Measurements from ENCODE around the gene TYSND1.
A peak's percentile ranks its signal among the peaks of the same experiment; 100 is the strongest.
"Not testable (repeated sequence)": the region's sequence is repeated elsewhere in the genome, so short reads cannot be mapped to it uniquely, and the experiment has no call there.

Gene TYSND1

DNA sequence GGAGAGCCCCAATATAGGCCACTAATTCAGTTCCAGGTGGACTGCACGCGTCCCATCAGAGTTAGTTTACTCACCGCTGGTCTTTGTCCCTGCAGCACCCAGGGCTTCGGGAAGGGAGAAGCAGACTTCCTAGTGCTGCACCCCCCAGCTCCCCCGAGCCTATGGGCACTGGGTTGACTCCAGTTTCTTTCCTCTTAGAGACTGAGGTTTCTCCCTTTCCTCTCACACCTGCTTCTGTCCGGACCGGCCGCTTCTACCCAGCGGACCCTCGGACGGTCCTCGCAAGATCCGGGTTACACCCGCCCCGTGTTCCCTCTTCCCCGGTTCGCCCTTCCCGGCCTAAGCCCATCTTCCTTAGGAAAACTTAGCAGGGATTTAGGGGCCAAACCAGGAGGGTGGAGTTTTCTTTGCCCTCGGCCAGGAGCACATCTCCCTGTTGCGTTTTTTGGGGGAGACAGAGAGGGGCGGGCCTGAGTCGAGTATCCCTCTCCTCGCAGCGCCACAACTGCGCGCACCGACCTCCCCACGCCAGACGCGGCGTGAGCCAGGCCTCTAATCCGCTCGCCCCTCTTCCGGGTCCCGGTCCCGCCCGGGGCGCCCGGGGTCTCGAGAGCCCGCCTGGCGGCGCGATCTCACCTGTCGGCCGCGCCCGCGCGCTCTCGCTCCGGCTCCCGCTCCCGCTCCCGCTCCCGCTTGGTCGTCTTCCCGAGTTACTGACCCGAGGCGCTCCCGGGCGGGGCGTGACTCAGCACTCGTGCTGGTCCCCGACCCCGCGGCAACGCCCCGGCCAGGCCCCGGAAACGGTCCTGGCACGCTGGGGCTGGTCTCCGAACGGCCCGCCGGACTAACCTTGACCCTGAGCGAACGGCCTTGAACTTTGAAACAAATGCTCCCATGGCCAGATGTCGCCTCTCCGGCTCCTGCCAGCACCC is 14.1 kb downstream of the TYSND1 start, which contains the start of gene AIFM2:
Gene AIFM2 (minus strand): TSS at position 728 of the 932 bp plus-strand sequence. CDS start 8,741 bp downstream, outside the sequence.
- peak; percentile 83 for DNase-seq

DNA sequence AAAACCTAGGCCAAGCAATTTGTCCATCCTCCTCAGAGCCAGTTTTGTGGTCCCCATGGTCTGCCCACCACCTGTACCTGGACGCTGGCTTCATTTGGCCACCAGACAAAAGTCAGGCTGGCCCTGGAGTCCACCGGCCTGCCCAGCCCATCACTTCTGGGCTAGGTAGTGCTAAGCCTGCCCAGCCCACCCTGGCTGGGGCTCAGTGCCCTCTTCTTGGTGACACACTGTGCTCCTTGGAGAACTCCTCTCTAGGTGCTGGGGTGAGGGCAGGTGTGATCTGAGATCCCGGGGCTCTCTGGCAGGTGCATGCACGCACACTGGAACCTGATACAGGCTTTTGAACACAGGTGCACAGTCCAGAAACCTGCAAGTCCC is 15.0 kb downstream of the TYSND1 start:
- no peak for DNase-seq

DNA sequence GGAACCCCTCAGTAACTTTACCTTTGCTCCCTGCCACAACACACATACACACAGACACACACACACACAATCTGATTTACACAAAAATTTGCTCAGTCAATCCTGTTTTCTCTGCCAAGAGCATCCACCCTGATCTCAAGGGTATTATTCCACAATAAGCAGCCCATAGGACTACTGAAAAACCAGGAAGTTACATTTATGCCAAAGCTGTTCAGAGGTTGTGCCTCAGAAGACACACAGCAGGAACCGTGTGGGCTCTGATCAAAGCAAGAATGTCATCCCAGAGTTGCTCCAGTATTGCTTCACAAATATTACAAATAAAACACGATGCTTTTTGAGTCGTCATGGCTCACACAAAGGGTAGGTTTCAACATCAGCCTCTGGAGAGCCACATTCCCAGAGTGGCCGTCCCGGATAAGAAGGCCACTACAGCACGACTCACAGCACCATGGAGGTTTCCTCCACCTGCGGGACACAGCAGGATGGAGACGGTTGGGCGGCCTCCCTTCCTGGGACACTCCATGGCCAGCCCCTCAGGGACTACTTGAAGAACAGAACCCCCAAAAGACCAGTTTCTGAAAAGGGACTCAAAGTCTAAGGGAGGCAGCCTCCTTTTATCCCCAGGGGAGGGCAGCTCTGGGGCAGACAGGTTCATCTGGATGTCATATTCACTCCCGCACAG is 15.5 kb downstream of the TYSND1 start:
- peak; percentile 38 for DNase-seq

DNA sequence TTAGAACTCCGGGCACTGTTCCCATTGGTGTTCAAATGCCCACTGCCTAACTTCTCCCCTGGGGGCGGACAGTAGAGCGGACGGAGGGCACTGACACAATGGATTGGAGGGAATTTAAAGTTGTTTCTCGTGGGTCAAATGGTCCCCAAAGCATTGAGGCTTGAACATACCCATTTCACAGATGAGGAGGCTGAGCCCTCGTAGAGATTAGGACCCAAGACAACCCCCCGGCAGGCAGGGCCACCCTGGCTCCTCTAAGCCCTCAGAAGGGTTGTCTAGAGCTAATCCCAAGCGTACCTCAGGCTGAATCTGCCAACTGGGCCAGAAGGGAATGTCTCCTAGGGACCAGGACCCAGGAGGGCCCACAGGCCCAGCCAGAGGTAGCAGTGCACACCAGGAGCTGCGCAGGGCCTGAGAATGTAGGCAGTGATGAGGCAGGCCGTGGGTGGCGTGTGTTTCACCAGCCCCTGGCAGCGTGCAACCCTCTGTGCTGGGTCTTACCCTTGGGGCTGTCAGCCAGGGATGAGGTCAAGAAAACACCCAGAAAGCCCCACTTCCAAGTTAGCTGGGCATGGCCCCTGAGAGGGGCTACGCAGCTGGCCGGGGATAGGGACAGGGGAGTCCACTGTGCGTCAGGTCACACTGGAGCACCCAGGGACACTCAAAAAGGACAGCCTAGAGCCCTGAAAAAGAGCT is 19.7 kb downstream of the TYSND1 start:
- DNase-seq = no peak

DNA sequence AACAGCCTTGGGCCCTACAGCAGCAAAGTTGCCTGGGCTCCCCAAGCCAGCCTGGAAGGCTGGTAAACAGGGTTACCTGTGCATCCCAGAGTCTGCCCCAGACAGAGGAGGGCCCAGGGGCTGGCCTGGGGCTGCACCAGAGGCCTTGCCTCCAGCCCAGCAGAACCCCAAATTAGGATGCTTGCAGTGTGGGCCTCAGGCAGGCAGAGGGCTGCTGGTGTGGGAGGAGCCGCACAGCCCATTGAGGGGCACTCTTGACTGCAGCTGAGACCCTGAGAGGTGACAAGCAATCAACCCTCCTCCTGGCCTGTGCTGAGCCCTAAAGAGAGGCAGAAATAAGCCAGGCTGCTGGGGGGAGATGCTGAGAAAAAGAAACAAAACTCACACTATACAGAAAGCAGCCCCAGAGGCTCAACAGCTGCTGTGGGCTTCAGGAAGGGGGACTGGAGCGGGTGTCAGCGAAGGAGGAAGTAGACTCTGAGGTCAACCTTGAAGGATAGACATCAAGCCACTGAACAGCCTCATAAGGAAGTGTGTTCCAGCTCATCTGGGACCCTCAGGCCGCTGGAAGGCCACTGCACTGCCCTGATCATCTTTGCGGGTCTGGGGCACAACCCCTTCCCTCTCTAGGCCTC is 20.5 kb downstream of the TYSND1 start:
- no peak for DNase-seq

DNA sequence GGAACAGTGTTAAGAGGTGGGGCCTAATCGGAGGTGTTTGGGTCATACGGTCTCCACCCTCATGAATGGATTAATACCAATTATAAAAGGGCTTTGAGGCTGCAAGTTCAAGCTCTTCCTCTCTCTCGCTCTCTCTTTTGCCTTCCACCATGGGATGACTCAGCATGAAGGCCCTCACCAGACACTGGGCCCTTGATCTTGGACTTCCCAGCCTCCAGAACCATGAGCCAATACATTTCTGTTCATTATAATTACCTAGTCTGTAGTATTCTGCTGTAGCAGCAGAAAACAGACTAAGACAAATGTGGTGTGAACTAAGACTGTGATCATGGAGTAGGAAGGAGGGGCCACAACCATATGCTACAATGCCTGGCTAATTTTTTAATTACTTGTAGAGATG is 21.6 kb downstream of the TYSND1 start:
- DNase-seq = no peak

DNA sequence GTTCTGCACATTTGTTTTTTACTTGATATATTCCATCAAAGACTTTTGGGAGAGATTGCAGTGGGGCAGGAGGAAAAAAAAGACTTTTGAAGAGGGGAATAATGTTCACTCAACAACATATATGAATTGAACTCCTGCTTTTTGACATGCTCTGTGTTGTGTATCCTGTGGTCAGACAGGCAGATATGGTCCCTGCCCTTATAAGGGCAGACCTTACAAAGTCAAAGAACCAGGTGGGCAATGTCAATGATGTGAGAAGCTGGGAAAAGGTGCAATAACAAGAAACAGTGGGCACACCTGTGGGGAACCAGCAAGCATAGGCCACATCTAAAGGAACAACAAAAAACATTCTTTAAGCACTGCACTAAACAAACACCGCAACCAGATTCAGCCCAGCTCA is 22.1 kb downstream of the TYSND1 start:
- no peak for DNase-seq

DNA sequence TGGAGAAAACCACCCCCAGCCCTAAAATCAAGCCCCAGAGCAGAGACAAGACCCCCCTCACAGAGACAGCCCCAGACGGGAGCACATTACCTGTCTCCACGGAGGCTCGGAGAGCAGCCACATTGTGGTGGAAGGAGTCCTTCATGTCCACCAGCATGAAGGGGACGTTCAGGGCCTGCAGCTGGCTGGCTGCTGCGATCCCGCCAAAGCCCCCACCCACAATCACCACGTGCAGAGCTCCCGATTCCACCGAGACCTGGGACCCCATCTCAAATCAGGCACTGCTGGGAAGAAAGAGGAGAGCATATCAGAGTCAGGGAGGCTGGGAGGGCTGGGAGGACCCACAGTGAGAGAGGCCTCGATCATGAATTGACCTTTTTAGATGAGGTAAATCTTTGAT is 22.7 kb downstream of the TYSND1 start:
- no peak for DNase-seq

DNA sequence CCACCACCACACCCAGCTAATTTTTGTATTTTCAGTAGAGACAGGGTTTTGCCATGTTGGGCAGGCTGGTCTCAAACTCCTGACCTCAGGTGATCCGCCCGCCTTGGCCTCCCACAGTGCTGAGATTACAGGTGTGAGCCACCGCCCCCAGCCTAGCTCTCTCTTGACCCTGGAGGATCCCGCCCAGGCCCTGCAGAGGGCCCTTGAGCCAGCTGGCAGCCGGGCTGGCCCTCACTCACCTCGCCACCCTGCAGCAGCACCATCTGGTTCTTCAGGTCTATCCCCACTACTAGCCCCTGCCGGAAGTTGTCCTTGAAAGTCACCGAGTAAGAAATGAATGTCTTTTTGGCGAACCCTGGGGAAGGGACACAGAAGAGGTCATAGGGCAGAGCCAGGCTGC is 23.3 kb downstream of the TYSND1 start:
- not testable (repeated sequence) for DNase-seq

DNA sequence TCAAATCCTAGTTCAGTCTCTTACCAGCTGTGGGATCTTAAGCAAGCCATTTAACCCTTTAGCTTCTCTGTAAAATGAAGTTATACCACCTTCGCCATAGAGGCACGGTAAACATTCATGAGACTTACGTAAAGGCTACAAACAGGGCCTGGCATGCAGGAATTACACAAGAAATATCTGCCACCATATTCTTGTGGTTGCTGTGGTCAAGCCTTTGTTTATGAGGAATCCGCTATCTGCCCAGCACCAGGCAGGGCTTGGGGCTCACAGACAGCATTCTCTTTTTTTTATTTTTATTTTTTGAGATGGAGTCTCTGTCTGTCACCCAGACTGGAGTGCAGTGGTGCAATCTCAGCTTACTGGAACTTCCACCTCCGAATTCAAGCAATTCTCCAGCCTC is 23.8 kb downstream of the TYSND1 start:
- no peak for DNase-seq

DNA sequence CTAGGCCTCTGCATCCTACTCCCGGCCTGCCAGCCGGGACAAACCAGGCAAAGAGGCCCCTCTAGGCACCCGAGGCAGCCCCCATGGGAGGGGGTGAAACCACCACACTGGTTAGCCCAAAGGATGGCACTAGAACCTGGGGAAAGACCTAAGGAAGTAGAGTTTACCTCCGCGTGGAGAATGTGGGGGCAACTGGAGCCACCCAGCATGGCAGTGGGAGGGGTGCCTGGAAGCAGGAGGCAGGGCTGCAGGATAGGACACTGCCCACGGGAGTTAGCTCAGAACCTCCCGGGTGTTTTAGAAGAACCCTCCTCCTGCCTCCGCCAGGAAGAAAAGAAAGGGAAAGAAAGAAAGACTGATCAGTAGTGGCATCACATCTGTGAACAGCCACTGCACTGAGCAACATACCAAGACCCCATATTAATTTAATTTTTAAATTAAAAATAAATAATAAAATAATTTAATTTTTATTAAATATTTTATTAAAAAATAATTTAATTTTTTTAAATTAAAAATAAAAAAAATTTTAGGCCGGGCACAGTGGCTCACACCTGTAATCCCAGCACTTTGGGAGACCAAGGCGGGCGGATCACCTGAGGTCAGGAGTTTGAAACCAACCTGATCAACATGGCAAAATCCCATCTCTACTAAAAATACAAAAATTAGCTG is 25.1 kb downstream of the TYSND1 start:
- no peak for DNase-seq

DNA sequence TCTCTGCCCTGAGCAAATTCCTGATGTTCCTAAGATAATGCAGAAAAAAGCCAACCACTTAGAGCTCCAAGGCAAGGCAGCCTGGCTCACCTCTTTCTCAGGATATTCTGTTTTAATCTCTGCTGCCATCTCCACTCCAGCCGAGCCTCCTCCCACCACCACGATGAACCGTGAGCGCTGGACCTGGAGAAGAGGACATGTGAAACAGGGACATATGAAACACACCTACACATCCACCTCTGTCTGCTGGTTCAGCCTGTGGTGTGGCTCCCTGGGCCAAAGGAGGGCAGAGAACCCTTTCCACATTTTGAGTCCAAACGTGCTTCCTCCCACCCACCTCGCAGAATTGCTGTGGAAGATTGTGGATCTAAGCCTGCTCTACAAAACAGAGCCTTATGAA is 26.1 kb downstream of the TYSND1 start:
- no peak for DNase-seq

DNA sequence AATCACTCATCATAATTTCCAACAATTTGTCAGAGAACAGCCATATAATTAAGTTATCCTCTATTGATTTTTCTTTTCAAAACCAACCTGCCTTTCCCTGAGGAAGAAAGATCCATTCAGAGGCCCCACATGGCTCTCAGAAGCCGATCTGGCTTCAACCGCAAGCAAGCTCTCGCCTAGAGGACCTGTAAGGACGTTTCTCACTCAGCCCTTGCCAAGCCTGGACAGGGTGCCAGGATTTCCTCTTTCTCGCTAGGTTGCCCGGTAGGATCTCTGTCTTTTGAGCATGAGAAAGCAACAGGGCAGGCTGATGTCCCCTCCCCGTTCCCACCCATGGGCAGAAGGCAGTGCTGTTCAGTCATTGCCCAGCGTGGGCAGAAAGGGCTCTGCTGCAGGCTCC is 26.9 kb downstream of the TYSND1 start:
- DNase-seq = no peak

DNA sequence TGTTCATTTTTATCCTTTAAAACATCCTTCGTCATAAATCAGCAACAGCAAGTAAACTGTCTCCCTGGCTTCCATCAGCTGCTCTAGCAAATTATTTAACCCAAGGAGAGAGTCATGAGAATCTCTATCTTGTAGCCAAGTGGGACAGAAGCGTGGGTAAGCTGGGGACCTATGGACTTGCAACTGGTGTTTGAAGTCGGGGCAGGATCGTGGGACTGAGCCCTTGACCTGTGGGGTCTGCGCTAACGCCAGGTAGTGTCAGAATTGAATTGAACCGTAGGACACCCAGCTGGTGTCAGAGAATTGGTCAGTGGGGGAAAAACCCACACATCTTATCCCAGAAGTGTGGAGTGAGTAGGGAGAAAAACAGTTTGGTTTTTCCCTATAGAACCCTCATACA is 27.3 kb downstream of the TYSND1 start:
- DNase-seq = no peak

DNA sequence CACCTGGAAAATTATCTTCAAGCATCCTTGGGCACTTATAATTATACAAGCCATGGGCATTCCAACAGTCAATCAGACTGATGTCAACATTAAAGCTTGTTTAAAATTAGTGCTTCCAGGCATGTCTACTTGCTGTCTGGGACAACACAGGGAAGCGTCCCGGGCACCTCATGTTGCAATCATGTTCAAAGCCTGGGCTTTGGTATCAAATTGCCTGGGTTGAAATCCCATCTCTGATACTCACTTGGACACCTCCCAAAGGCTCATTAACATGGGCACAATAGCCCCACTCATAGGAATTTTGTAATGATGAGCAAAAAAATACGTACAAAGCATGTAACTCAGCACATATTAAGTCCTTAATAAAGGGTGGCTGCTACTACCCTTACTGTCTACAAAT is 28.3 kb downstream of the TYSND1 start:
- DNase-seq = no peak

DNA sequence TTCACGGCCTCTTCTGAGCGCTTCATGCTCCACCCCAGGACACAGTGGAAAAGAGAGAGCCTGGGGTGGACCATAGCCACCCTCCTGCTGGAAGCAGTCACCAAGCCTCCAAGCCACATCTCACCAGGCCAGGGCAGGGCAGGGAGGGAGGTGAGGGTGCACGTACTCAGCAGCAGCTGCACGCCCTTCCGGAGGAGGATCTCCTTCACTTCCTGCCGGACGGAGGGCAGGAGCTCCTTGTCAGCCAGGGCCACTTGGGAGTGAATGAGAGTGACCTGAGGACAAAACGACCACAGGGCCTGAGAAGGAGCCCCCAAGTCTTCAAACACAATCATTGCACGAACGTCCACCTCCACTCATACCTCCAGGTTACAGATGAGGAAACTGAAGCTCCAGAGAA is 28.9 kb downstream of the TYSND1 start:
- DNase-seq = no peak

DNA sequence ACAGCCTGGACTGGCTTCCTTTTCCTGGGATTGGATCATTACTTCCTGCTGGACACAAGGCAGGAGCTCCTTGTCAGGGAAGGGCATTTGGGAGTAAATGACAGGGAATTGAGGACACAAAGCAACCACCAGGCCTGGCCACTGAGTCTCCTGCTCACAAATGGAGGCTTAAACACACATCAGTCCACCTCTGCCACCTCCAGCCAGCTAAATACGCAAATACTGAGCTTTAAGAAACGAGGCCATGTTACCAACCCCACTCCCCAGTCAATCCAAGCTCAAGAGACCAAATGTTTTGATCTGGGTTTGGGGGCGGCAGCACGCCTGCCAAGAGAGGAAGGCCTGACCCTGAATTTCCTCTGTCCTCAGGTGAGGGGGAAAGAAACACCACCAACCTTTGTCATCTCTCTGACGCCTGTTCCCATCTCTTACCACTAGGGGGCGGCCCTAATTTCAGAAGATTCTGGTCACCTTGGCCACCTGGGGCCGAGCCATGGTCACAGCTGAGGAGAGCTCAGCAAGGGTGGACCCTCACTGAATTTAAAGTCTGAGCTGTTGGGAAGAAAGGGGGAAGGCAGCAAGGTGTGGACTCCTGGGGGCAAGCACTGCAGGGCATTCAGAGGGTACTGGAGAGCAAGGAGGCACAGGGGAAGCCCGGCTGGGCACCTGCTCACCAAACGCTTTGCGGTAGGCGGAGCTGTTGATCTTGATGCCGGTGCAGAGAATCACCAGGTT is 30.4 kb downstream of the TYSND1 start:
- DNase-seq = peak; percentile 27

DNA sequence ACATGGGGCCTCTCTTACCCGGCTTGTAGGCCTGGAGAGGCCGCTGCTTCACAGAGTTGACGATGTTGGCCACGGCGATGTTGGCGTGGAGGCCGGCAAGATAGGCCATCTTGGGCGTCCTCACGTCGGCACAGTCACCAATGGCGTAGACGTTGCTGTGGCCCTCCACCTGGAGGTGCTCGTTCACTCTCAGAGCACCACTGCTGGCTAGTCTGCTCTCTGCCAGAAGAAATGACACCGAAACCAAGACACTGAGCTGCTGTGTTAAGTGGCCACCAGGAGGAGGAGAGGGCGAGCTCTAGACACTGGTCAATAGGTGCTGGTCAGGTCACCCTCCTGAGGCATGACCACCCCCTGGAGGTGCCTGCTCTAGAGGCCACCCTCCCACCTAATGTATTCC is 31.6 kb downstream of the TYSND1 start:
- DNase-seq = no peak

DNA sequence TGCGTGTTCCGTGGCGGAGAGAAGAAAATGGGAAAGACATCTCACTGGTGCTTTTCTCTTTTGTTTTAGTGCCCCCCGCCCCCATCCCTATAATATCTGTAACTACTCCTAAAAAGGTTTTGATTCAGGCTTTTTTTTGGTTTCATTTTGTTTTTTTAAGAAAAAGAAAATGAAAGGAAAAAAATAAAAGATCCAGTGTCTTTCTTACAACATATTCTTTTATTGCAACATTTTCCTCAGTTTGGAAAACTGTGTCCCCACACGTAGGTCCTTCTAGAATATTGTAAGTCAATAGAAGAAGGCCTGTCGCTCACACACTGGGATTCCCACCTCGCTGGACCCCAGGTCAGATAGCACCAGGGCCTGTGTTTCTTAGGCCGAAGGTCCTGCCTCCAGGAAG is 34.4 kb downstream of the TYSND1 start:
- no peak for DNase-seq

DNA sequence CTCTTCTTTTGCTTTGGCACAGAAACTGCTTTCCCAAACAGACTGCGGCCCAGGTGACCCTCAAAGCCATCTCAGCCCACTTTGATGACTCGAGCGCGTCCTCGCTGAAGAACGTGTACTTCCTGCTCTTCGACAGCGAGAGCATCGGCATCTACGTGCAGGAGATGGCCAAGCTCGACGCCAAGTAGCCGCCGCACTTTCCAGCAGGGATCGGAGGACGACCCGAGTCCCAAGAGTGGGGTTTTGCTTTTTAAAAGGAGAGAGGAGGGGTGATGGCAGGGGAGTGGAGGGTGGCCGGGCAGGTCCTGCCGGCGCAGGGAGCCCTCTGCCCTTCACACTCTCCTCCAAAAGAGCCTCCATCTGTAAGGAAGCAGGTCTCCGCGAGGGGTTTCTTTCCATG is 35.0 kb downstream of the TYSND1 start:
- no peak for DNase-seq

DNA sequence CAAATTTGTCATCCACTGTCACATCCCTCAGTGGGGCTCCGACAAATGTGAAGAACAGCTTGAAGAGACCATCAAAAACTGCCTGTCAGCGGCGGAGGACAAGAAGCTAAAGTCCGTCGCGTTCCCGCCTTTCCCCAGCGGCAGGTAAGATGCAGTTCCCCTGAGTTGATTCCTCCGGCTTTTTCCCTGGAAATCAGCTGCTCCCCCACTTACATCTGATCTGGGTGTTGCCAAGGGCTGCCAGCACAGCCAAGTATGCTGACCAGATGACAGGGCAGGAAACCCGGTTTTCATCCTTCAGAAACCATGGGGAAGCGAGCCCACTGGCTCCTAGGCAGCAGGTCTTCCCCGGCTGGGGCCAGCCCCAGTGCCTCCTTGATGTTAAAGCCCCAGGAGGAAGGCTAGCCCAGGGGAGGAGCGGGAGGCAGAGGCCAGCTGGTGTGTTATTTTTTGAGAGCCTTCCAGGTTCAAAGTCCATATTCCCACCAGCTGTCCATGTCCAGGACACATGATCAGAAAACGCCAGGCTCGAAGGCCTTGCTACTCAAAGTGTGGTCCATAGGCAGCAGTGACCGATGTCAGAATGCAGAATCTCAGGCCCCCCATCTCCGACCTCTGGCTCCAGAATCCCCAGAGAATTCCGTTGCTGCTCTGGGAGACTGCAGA is 37.3 kb downstream of the TYSND1 start:
- no peak for DNase-seq
